H1 (cell line): ENCODE data around the gene SRPRA. TPM values are rescaled to one million over a fixed set of nuclear protein-coding genes. Genes with fewer than 3 reads are reported as not detected.

Source experiments
- ASH2L ChIP-seq: fragments of 200-600, 300-600 bp; sonication (generic); IDR thresholded peaks from one replicate; pipeline ENCODE4 v1.7.1; 2017; ENCODE audit warnings: low read length
- CHD2 ChIP-seq: IDR thresholded peaks from 2 replicates; pipeline ENCODE4 v1.6.1; 2012; ENCODE audit warnings: low read length, improper control_type of control experiment
- CTBP2 ChIP-seq: IDR thresholded peaks from 2 replicates; pipeline ENCODE4 v1.7.0; 2011; ENCODE audit warnings: borderline replicate concordance, mild to moderate bottlenecking, moderate library complexity, mixed read lengths, low read length; ENCODE audit not compliant: insufficient read depth, insufficient read length
- E2F6 ChIP-seq: IDR thresholded peaks from 2 replicates; pipeline ENCODE4 v1.6.1; 2012; ENCODE audit warnings: inconsistent platforms
- EP300 ChIP-seq, 2 experiments: IDR thresholded peaks; 1 replicate in 1 of 2; 2 replicates in 1 of 2; pipeline ENCODE4 v1.6.1; 2011 to 2012; ENCODE audit warnings: low read depth in 2 of 2, low read length in 2 of 2, mild to moderate bottlenecking in 2 of 2, borderline replicate concordance in 1 of 2, inconsistent platforms in 1 of 2, moderate library complexity in 1 of 2
- KDM5A ChIP-seq: fragments of 200-600 bp; IDR thresholded peaks from 2 replicates; pipeline ENCODE4 v1.7.1; 2012; ENCODE audit warnings: mild to moderate bottlenecking, low read length, inconsistent platforms, mixed read lengths
- MAX ChIP-seq: IDR thresholded peaks from 2 replicates; pipeline ENCODE4 v1.6.1; 2012; ENCODE audit warnings: inconsistent platforms
- NANOG ChIP-seq: IDR thresholded peaks from 2 replicates; pipeline ENCODE4 v1.6.1; 2011; ENCODE audit warnings: low read length, low read depth, mild to moderate bottlenecking, inconsistent platforms; ENCODE audit not compliant: insufficient read depth, poor library complexity, severe bottlenecking
- NRF1 ChIP-seq: IDR thresholded peaks from 2 replicates; pipeline ENCODE4 v1.6.1; 2011; ENCODE audit warnings: mild to moderate bottlenecking, low read depth, low read length, improper control_type of control experiment
- RAD21 ChIP-seq, 2 experiments: IDR thresholded peaks in 1 of 2; conservative IDR thresholded peaks in 1 of 2; 2 replicates each; pipeline ENCODE4 v1.6.1; 2011; ENCODE audit warnings: low read depth in 2 of 2, low read length in 2 of 2, improper control_type of control experiment in 1 of 2, inconsistent platforms in 1 of 2, mild to moderate bottlenecking in 1 of 2, moderate library complexity in 1 of 2
- SIN3A ChIP-seq, 2 experiments: IDR thresholded peaks in 1 of 2; conservative IDR thresholded peaks in 1 of 2; 2 replicates each; pipeline ENCODE4 v1.6.1; 2011 to 2012; ENCODE audit warnings: low read length in 2 of 2, improper control_type of control experiment in 1 of 2, low read depth in 1 of 2, mild to moderate bottlenecking in 1 of 2
- SP1 ChIP-seq: IDR thresholded peaks from 2 replicates; pipeline ENCODE4 v1.6.1; 2011; ENCODE audit warnings: low read depth, low read length
- SP4 ChIP-seq: IDR thresholded peaks from 2 replicates; pipeline ENCODE4 v1.6.1; 2012; ENCODE audit warnings: low read length, inconsistent platforms
- TAF1 ChIP-seq: IDR thresholded peaks from 2 replicates; pipeline ENCODE4 v1.6.1; 2011; ENCODE audit warnings: mild to moderate bottlenecking, low read depth, low read length
- TCF12 ChIP-seq: IDR thresholded peaks from 2 replicates; pipeline ENCODE4 v1.6.1; 2011; ENCODE audit warnings: low read depth, mild to moderate bottlenecking, low read length
- YY1 ChIP-seq: IDR thresholded peaks from 2 replicates; pipeline ENCODE4 v1.6.1; 2011; ENCODE audit warnings: low read depth, mild to moderate bottlenecking, low read length
- polyA plus RNA-seq, 7 experiments: library from polyadenylated mRNA; depleted of rRNA in 3 of 7; stranded (reverse) in 5 of 7; unstranded in 2 of 7; fragments of >200 nt in 5 of 7; fragments of 200-250 nt in 2 of 7; gene quantifications; 1 replicate in 5 of 7; 2 replicates in 1 of 7; 4 replicates in 1 of 7; pipeline versions ENCODE4 v1.2.1 to v1.2.3, GENCODE V29; 2011 to 2013; ENCODE audit warnings: missing spikeins in 2 of 7, mixed read lengths in 2 of 7
- total RNA-seq: library from RNA; stranded (reverse); fragmentation: NEBNext Ultra II Directional; extraction: Animal tissue kit (Norgen Biotek cat#: 25700); gene quantifications from 2 replicates; pipeline ENCODE4 v1.2.1, GENCODE V29; 2021
- TF ChIP-seq, protein P1 (sequence below): IDR thresholded peaks from 2 replicates; pipeline ENCODE4 v1.6.1; 2011; ENCODE audit warnings: low read length, improper control_type of control experiment

The SRPRA gene
- total and polyA plus RNA-seq, 2 of the 8 experiments (the other 6 are each of a cell fraction or from before 2014, with no cell fraction given) = 57.6 to 62.0 TPM

GRCh38 chr11:126303623-126304456 is 35.1 kb upstream of the SRPRA start, which contains the start of gene DCPS (continued):
- TF ChIP-seq SP4 = peak; percentile 79; the same call in 1 of the 2 replicates
- TF ChIP-seq CTBP2 = peak; percentile 75
- TF ChIP-seq NRF1 = peak; percentile 61
- TF ChIP-seq SIN3A (conservative IDR thresholded peaks at IDR 0.05 in 1 of 2, IDR thresholded peaks at IDR 0.05 in 1 of 2; ENCODE audit: low read depth in 1 of 2, low read length in 2 of 2) = peak in 1 of 2 experiments; percentile 82; a peak in 2 of 4 replicates
- peak; percentile 94 for TF ChIP-seq YY1
- TF ChIP-seq CHD2 = no peak
- TF ChIP-seq EP300 (IDR thresholded peaks at IDR 0.05; ENCODE audit: borderline replicate concordance in 1 of 2, low read depth in 2 of 2, low read length in 2 of 2) = peak in 1 of 2 experiments; percentile 62; a peak in 1 of 3 replicates
- peak; percentile 92 for TF ChIP-seq MAX
- TF ChIP-seq RAD21 (IDR thresholded peaks at IDR 0.05 in 1 of 2, conservative IDR thresholded peaks at IDR 0.05 in 1 of 2; ENCODE audit: low read depth in 2 of 2, low read length in 2 of 2) = no peak
- TF ChIP-seq, protein P1, sequence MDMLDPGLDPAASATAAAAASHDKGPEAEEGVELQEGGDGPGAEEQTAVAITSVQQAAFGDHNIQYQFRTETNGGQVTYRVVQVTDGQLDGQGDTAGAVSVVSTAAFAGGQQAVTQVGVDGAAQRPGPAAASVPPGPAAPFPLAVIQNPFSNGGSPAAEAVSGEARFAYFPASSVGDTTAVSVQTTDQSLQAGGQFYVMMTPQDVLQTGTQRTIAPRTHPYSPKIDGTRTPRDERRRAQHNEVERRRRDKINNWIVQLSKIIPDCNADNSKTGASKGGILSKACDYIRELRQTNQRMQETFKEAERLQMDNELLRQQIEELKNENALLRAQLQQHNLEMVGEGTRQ = no peak
- peak; percentile 91 for TF ChIP-seq ASH2L
- 0 out of 2 replicates have a peak, but pooled peaks have one; percentile 15 for TF ChIP-seq SP1
- TF ChIP-seq TAF1 = peak; percentile 97
- peak; percentile 84 for TF ChIP-seq E2F6
- TF ChIP-seq KDM5A = peak; percentile 49; the same call in 1 of the 2 replicates
- no peak for TF ChIP-seq NANOG
- no peak for TF ChIP-seq TCF12
- TF ChIP-seq, all 59 proteins: peak for 20
